ENCODE results near the gene HOXA6.
A peak's percentile ranks its signal among the peaks of the same experiment; 100 is the strongest.

The HOXA6 gene

DNA sequence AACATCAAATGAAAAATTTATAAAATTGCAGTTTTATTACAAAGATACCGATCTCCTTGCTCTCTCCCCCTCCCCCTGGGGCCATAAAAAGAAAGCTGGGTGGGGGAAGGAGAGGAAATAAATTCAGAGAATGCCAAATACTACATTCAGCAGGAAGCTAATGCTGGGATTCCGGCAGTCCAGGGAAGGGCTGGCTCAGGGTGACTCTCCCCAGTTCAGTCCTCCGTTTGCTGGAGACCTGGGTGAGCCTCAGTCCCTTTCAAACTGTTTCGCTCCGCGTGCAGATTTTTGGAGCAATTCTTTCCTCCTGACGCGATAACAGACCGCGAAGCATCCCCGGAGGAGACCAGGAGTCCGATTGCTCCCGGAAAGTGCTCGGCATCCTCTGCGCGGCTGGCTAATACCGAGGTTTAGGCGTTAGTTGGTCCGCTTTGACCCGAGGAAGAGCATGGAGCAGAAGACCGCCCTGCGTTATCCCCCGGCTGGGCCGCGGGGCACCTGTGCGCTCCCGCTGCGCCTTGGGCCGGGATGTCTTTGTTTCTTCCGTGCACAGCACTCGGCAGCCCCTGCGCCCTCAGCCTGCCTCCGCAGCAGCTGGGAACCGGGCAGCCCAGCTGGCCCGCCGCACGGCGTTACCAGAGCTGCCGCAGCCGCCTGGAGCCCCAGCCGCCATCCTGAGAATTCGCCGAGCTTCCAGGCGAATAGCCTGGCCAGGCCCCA is 41.2 kb downstream of the HOXA6 start:
- TF ChIP-seq, protein P1, sequence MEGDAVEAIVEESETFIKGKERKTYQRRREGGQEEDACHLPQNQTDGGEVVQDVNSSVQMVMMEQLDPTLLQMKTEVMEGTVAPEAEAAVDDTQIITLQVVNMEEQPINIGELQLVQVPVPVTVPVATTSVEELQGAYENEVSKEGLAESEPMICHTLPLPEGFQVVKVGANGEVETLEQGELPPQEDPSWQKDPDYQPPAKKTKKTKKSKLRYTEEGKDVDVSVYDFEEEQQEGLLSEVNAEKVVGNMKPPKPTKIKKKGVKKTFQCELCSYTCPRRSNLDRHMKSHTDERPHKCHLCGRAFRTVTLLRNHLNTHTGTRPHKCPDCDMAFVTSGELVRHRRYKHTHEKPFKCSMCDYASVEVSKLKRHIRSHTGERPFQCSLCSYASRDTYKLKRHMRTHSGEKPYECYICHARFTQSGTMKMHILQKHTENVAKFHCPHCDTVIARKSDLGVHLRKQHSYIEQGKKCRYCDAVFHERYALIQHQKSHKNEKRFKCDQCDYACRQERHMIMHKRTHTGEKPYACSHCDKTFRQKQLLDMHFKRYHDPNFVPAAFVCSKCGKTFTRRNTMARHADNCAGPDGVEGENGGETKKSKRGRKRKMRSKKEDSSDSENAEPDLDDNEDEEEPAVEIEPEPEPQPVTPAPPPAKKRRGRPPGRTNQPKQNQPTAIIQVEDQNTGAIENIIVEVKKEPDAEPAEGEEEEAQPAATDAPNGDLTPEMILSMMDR (IDR thresholded peaks at IDR 0.05; ENCODE audit: unreplicated experiment in 3 of 3), result no peak
- H3K36me3 Mint-ChIP-seq (ENCODE audit: low read depth), result peaks cover 39% of the 10 kb centered on the region

DNA sequence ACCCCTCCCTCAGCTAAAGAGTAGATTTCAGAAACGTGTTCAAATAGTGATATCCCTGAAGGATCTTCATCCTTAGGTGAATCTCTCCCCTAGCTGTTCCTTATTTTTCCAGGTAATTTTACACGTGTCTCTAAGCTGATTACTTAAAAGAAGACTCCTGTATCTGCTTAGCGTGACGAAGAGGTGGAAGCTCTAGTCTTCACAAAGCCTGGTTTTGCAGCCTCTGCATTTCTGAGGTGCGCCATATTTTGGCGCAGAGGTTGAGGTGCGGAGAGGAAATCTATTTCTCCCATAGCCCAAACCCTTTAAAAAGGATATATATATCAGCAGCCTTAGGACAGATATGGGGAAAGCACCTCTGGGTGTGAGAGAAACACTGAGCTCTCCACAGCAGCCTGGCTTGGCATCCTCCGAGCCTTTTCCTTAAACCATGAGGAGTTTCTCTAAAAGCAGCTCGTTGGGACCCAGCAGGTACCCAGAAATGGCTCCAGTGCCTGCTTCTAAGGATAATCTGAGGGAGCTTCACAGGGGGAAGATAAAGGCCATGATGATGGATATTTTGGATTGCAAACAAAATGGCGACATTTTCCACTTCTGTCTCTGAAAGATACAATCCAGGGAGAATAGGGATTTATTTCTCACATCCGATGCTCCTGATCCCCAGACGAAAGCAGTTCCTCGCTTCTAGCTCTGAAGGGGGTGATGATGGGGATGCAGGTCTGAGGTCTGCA is 42.1 kb downstream of the HOXA6 start:
- H3K4me3 Mint-ChIP-seq, result peak overlapping the region; percentile 83 to 96 (median 85)
- H3K36me3 Mint-ChIP-seq (ENCODE audit: low read depth), result peaks cover 44% of the 10 kb centered on the region
- H3K9me3 Mint-ChIP-seq, result no peaks in the 10 kb centered on the region
- TF ChIP-seq, protein P1 (IDR thresholded peaks at IDR 0.05; ENCODE audit: unreplicated experiment in 3 of 3), result no peak
- H3K27ac Mint-ChIP-seq, result peak overlapping the region; percentile 99 to 100 (median 100)
- H3K27me3 Mint-ChIP-seq (ENCODE audit: low read depth), result peaks cover 38% of the 10 kb centered on the region
- H3K4me1 Mint-ChIP-seq, result peaks cover 85% of the 10 kb centered on the region

More for the DNA sequence above, 41.2 kb downstream of the HOXA6 start:
- Mint-ChIP-seq H3K4me3 (peak overlapping the region; percentile 83 to 96 (median 85)), H3K4me1 (peaks cover 85% of the 10 kb centered on the region), H3K9me3 (no peaks in the 10 kb centered on the region), H3K27me3 (ENCODE audit: low read depth) (peaks cover 34% of the 10 kb centered on the region), H3K27ac (peak overlapping the region; percentile 99 to 100 (median 100))

DNA sequence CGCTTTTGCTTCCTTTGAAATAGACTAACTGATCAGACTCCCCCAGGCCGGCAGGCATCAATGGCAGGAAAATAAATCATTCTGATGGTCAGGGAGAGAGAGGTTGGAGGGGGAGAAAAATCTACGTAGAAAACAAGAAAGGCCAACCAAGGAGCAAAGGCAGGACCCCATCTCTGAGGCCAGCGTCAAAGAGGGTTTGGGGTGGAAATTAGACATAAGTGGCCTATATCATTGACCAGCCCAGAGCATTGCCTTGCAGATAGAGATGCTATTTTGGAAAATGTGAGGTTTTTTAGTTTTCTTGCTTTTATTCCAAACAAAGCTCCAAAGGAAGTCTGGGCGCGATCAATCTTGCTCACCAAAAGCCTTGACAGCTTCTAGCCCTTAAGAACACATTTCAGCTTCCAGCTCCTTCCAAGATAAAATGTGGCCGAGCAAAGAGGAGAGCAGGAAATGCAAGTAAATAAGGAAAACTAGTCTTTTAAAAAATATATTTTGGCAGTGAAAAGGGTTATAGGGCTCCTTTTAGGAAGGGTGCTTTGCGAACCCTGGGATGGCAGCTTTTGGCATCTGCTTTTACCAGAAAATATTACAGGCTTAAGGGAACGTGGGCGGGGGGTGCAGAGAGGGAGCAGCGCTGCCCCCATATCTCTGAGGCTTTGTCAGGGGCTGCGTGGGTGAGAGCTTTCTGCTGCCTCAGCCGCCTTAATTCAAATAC is 43.1 kb downstream of the HOXA6 start:
- Mint-ChIP-seq H3K9me3 (no peaks in the 10 kb centered on the region), H3K27ac (peak overlapping the region; percentile 99 to 100 (median 100)), H3K36me3 (ENCODE audit: low read depth) (peaks cover 47% of the 10 kb centered on the region), H3K4me3 (peak overlapping the region; percentile 83 to 96 (median 85)), H3K4me1 (peaks cover 87% of the 10 kb centered on the region), H3K27me3 (ENCODE audit: low read depth) (peaks cover 34% of the 10 kb centered on the region)
- TF ChIP-seq, protein P1 (IDR thresholded peaks at IDR 0.05; ENCODE audit: unreplicated experiment in 3 of 3), result no peak

DNA sequence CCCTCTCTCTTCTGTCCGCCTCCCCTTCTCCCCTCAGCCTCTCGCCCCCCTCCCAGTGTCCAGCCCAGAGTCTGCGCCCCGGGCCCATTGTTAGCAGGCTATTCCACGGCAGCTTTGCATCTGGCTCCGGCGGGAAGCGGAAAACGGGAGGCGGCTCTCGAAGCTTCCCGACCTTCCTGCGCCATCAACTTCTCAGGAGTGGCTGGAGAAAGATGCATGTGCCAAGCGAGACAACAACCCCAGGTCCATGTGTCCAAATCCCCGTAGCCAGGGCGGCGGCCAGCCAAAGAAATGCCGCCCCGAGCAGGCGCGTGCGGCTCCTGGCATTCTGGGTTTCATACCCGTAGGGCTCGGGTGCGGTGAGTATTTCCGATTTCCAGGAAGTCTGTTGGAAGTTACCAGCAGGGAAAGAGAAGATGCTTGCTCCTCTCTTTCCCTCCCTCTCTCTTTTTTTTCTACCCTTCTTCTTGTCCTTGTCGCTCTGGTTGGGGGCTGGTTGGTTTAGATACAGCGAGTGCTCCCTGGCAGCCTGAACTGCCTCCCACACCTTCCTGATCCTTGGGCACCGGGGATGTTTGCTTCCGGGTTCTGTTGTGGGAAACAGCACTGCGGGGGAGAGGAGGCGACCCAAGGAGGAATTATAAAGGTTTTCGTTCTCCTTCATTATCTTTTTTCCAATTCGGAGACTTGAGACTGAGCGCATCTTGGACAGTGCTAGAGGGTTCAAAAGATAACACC is 43.9 kb downstream of the HOXA6 start:
- H3K27ac Mint-ChIP-seq, result peak overlapping the region; percentile 99 to 100 (median 100)
- H3K36me3 Mint-ChIP-seq (ENCODE audit: low read depth), result peaks cover 47% of the 10 kb centered on the region
- H3K4me3 Mint-ChIP-seq, result peak overlapping the region; percentile 83 to 96 (median 85)
- TF ChIP-seq, protein P1 (IDR thresholded peaks at IDR 0.05; ENCODE audit: unreplicated experiment in 3 of 3), result no peak
- H3K4me1 Mint-ChIP-seq, result peaks cover 87% of the 10 kb centered on the region
- peaks cover 38% of the 10 kb centered on the region for H3K27me3 Mint-ChIP-seq (ENCODE audit: low read depth)
- H3K9me3 Mint-ChIP-seq, result no peaks in the 10 kb centered on the region

DNA sequence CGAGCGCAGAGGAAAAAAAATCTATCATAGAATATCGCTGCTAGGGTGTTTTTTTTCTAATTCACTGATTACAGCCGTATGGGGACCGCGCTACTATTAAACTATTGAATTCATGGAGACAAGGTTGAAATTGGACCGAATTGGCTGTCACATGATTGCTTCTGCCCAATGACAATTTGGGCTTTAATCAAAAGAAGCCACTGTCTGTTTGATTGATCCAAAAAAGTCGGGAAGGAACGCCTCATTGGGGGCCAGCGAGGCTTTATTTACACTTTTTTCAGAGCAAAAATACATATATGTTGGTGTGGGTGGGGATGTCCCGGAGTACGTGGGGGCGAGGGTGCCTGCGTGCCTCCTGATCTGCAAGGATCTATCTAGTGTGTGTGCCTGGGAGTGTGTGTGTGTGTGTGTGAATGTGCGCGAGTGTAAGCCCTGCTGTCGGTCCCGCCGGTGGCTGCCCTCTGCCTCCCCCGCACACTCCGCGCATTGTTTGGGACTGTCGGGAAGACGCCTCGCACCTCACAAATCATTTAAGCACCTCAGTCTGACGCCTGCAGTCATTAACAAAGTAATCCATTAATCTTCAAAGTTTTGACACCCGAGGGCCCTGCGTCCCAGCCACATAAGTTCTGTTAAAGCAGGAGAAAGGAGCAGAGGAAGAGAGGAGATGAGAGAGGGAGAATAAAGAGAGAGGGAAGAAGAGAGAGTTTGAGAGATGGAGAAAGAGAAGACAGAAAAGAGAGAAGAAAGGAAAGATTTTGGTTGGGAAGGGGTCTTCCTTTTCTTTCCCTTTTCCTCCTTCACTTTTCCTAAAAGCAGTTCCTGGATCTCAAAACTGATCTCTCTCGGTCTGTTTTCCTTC is 44.8 kb downstream of the HOXA6 start, which contains the start of gene HOXA2:
TSS of gene HOXA2 (minus strand) at position 103 of the 862 bp plus-strand sequence. CDS start 183 bp downstream, outside the sequence.
- H3K9me3 Mint-ChIP-seq, result no peaks in the 10 kb centered on the region
- peaks cover 38% of the 10 kb centered on the region for H3K27me3 Mint-ChIP-seq (ENCODE audit: low read depth)
- TF ChIP-seq, protein P1 (IDR thresholded peaks at IDR 0.05; ENCODE audit: unreplicated experiment in 3 of 3), result no peak
- H3K4me1 Mint-ChIP-seq, result peaks cover 87% of the 10 kb centered on the region
- H3K27ac Mint-ChIP-seq, result peak within 1 kb of the TSS; percentile 99 to 100 (median 100)
- peaks cover 43% of the 10 kb centered on the region for H3K36me3 Mint-ChIP-seq (ENCODE audit: low read depth)
- peak within 1 kb of the TSS; percentile 94 to 97 (median 96) for H3K4me3 Mint-ChIP-seq
